ENCODE measurements around the gene TEX261. TPM values are rescaled to one million over a fixed set of nuclear protein-coding genes. Genes with fewer than 3 reads are reported as not detected.
"Not testable (repeated sequence)": the region's sequence is repeated elsewhere in the genome, so short reads cannot be mapped to it uniquely, and the experiment has no call there.

Gene TEX261
- polyA plus RNA-seq, 1 donor = 40.2 TPM

DNA sequence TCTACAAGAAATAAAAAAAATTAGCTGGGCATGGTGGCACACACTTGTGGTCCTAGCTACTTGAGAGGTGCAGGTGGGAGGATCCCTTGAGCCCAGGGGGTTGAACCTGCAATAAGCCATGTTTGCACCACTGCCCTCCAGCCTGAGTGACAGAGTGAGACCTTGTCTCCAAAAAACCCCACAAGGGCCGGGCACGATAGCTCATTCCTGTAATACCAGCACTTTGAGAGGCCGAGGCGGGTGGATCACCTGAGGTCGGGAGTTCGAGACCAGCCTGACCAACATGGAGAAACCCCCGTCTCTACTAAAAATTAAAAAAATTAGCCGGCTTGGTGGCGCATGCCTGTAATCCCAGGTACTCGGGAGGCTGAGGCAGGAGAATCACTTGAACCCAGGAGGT lies 5.3 kb upstream of the TEX261 start:
- DNase-seq = not testable (repeated sequence)

DNA sequence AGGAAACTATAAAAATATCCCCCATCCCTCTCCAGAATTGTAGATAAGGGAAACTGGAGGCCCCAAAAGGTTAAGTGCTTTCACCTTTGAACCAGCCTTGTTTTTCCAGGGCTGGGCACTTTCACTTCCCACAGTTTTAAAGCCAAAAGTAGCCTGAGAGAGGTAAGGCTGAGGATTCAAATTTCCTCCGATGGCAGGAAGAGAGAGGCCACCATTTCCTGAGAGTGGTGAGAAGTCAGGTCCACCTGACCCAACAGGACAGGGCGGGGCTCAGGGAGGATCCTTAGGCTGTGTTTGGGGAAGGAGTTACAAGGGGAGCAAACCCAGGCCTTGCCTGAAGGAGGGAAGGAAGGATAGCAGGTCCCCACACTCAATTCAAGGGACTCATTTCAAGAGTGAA lies 4.7 kb upstream of the TEX261 start:
- no peak for DNase-seq

DNA sequence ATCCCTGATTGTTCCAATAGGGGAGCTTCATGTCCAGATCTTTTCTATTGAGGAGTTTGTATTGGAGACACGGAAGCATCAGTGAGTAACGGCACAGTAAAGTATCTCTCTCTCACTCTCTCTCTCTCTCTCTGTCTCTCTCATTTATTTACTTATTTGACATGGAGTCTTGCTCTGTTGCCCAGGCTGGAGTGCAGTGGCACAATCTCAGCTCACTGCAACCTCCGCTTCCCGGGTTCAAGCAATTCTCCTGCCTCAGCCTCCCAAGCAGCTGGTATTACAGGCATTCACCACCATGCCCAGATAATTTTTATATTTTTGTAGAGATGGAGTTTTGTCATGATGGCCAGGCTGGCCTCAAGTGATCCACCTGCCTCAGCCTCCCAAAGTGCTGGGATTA lies 4.2 kb upstream of the TEX261 start:
- not testable (repeated sequence) for DNase-seq

DNA sequence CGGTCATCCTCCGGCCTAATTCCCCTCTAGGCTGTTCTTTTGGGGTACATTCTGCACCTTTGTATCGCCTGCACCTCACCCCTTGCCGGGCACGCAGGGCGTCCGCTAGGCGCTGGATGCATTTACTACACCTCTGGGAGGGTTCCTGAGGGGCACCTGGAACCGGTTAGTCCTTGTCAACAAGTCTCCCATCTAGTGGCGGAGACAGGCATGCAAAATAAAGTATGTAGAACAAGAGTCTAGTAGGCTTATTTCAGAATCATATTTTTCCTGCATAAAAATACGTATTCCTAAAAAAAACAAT lies 705 bp upstream of the TEX261 start:
- DNase-seq = no peak

DNA sequence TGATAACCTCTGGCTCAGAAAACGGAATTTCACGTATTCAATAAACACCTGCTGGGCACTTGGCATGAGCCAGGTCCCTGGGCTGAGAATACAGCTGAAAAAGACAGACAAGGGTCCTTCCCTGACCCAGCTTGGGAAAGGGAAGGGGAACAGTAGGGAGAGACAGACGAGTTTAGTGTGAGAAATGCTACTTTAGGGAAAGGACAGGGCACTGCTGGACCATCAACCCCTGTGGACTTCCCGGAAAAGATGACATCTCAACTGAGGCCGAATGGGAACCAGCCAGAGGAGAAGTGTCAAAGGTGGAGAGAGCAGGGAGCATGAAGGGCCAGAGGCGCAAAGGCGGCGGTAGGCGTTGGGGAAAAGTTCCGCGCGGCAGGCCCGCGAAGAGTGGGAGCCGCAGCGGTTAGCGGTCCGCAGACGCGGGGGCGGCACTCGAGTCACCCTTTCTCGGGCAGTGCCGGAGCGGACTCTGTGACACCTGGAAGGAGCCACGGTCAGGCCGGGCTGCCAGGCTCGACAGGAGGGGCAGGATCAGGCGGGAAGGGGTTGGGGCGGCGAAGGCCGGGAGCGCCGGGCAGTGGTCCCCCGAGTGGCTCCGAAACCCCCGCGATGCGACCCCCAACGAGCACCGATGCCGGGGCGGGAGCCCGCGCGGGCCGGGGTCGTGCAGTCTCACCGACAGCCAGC lies 519 bp downstream of the TEX261 start:
- DNase-seq = no peak

DNA sequence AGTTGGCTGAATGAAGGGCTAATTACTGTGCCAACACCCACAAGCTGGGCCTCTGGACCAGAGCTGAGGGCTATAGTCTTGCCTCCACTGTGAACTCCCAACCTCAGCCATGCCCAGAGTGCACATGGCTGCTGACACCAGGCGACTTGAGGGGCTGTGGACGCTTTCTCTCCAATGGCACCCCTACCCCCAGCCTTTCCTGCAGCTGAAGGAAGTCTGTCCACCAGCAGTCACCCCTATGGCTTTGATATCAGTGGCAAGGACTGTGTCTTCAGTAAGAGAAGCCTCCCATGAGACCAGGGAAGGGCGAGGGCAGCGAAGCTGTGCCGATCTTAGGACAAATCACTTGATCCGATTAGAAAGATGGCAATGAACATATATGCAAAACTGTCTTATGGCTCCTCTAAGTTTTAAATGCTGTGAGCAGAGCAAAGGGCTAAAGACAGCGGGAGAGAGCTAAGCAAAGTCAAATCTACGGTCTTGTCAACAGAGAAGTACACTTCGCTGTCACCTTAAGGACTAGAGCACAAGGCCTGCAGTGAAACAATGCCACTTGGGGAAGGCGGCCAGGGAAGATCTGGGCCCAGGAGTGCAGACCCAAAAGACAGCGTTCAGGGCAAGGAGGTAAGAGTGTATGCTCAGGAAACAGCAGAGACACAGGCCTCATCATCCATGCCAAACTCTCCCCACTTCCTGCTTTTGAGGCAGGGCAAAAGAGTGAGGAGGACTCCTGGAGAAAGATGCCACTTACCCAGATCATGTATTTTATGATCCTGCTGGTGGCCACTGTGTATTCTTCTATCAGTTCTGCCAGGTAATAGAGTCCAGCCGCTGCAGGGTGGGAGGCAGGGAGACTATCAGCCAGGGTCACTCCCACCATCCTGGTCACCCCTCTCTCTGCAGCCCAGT lies 1.5 kb downstream of the TEX261 start:
- no peak for DNase-seq

DNA sequence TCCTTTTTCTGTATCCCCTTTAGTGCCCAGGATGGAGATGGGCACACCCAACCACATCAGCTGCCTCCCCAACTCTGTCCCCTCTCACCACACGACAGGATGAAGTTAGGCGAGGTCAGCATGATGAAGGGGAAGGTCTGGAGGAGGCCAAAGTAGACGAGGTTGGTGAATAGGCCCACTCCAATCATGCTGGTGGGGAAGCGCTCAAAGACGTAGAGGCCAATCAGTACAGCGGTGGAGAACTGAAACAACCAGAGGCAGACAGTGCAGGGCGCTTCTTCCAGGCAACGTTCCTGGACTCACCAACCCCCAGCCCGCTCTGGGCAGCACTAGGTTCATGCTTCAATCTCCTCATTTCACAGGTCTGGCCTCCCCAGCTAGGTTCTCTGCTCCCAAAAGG lies 2.9 kb downstream of the TEX261 start:
- no peak for DNase-seq

DNA sequence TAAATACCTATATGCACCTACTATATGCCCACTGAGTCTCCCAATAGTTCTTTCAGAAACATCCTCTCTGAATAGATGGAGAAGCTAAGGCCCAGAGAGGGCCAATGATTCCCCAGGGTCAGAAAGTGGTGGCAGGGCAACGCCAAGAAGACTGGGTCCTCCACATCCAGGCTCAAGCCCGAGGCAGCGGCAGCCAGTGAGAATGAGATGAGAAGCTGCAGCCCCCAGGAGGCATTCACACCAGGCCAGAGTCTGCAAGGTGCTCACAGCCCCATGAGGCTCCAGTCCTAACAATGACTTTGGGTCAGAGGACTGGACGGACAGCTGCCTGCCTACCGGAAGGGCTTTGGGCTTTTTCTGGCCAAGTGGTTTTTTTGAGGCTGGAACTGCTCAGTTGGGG lies 3.5 kb downstream of the TEX261 start:
- DNase-seq = no peak

DNA sequence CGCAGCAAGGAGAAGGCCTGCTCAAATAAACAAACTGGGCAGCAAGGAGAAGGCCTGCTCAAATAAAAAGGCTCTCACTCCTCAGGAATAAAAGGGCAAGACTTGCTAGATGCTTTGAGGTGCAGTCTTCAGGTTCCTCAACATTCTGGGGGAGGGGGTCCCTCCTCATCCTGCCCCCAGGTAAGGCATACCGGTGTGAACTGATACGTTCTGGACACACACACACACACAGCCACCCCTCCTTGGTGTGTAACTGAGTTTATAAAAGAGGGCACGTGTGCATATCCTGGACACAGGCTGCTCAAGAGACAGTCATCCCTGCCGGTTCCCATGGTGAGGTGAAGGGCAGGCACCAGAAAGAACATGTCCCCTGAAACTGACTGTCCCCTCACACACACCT lies 4.5 kb downstream of the TEX261 start:
- no peak for DNase-seq

DNA sequence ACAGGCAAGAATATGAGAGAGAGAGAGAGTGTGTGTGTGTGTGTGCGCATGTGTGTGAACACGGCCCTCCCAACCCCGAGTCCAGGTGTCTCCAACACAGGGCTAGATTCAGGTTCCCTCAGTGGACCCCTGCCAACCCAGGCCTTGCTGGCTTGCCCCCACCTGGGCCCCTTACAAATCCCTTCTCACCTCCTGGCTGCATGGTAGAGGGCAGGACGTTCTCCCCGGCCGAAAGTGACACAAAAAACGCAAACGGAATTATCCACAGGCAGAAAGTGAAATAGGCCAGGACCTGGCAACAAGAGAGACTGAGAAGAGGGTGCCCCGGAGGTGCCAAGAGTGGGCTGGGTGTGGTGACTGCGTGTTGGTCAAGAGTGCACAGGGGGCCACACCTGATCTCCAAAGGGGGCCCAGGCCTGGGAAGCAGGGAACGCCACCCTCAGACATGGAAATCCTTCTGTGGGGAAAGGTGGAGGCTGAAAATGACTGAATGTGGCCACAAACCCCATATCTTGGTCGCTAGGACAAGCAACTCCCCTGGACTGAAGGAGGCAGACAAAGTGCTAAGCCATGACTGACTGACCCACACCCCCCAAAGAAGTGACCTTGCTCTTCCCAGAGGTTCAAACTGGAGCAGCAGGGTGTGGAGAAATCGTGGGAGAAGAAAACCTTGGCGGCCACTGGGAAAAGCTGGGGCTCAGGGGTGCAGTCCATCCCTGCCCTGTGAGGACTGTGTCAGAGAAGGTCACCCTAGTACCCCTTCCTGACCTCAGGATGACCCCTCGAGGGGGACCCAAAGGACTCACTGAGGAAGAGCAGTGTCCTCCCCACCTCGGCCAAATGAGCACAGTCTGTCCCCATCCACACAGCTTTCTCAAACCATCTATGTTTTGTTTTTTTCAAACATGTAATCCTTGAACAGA lies 5.7 kb downstream of the TEX261 start:
- DNase-seq = no peak

DNA sequence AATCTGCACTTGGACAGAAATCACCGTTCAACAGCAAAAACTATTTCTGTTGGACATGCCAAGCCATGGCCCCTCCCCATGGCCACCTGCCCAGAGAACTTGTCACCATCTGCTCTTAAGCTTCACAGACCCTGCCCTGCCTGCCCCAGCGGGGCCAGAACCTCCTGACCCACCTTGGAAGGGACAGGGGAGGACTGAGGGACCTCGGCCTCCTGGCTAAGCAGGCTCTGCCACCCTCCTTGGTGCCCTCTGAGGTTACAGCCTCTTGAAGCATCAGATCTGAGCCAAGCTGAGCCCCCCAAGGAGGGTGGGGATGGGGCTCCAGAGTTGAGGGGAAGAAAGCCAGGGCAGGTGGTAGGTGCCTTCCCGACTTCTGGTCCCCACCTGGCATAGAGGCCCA lies 6.5 kb downstream of the TEX261 start:
- no peak for DNase-seq

DNA sequence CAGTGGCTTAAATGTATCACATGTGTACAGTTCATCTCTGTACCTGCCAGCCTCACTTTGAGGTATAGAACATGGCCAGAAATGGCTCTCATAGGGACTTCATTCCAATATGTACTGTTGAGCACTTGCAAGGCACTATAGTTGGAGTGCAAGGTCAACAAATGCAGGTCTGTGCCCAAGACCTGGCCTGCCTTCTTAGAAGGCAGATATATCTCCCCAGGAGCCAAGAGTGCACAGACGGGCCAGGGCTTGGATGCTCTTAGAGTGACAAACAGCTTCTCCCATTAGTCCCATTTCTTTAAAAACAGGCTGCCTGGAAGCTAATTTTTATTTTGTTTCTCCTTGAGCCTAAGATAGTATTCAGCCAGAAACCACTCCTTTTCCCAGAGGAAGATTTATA lies 7.3 kb downstream of the TEX261 start:
- DNase-seq = no peak

DNA sequence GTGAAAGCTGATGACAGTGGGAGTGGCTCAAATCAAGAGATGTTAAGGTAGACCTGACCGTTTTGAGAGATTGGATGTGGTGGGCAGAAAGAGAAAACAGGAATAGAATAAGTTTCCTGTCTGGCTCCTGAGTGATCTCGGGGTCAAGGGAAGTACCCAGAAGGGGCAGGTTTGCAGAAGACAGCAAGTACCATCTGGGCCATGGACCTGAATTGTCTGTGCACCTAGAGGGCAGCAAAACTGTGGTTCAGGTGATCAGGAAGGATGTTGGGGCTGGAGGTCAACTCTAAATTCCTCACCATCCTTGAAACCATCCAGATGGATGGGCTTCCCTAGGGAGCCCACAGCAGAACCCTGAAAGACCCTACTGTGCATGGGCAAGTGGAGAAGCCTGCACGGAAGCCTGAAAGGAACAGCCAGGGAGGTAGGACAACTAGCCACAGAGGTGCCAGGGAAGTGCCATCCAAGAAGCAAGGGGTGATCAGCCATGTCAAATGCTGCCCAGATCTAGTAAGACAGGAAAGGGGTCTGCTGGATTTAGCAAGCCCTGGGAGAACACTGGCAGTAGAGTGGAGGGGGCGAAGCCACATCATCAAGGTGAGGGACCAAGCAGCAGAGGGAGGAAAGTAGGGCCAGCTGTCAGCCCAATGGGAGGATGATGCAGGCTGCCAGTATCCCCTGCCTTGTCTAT lies 8.0 kb downstream of the TEX261 start:
- no peak for DNase-seq

DNA sequence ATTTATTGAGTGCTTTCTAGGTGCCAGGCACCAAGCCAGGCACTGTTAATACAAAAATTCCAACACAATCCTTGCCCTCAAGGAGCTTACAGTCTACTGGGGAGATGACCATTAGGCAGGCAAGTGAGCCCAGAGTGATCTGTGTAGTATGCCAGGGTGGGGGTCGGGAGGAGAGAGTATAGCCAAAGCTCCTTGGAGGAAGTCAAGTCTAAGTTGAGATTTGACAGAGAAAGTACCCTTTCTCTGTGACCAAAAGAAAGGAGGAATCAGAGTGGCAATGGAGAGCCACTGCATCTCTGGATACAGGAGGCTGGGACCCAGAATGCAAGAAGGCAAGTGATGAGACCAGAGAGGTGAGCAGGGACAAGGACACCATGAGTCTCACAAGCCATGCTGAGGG lies 8.7 kb downstream of the TEX261 start:
- no peak for DNase-seq

DNA sequence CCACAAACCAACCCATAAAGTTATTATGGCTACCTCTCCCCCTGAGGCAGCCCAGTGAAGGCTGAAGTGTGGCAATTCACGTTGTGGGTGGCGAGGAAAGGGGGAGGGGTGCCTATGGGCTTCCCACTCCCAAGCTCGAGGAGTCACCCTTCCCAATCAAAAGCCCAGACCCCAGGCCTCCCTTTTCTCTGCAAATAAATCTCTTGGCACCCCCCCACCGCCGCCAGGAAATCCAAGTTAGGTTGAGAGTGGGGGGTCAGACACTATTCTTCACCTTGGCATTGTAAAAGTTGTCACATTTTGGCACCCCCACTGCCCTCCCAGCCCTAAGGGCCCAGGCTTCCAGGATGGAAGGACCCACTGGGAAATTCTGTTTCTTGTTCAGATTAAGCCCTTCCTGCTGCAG lies 9.4 kb downstream of the TEX261 start:
- no peak for DNase-seq

DNA sequence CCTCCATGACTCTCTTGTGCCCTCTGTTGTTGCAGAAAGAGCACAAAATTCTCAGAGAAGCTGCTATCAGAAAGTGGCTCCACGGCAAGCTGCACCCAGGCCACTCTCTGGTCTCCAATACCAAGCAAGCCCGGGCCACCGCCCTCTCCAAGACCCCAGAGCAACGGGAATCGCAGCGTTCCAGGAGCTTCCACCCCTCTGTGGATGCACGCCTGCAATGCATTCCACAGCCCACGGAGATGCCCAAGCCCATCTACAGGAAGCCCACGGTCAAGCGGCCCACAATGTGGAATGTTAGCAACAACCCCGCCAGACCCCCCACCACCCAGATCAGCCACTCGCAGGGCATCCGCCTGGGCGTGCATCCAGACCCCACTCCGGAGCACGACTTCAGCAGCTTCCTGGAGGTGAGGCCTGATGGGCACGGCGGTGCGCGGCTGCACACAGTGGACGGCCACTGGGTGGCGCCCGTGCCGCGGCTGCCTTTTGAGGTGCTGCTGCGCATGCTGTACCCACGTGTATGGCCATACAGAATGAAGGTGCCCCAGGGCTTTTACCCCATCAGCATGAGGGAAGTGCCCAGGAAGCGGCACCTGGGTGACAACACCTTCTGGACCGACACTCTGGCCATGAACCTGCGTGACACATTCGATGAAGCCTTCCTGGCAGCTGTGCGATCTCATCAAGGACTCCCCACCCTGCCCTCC lies 9.9 kb downstream of the TEX261 start:
- DNase-seq = no peak

DNA sequence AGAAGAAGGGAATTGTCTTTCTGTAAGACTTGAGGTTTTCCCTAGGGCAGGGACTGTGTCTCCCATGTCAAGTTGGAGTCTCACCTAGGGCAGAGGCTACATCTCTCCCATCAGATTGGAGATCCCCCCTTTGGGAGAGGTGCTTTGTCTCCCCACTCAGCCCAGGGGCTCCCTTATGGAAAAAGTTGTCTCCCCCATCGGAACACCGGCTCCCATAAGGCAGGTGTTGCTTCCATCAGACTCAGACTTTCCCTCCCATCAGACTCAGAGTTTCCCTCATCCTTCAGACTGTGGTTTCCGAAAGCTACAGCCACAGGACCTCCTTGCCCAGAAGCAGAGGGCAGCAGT lies 10.5 kb downstream of the TEX261 start:
- DNase-seq = no peak

DNA sequence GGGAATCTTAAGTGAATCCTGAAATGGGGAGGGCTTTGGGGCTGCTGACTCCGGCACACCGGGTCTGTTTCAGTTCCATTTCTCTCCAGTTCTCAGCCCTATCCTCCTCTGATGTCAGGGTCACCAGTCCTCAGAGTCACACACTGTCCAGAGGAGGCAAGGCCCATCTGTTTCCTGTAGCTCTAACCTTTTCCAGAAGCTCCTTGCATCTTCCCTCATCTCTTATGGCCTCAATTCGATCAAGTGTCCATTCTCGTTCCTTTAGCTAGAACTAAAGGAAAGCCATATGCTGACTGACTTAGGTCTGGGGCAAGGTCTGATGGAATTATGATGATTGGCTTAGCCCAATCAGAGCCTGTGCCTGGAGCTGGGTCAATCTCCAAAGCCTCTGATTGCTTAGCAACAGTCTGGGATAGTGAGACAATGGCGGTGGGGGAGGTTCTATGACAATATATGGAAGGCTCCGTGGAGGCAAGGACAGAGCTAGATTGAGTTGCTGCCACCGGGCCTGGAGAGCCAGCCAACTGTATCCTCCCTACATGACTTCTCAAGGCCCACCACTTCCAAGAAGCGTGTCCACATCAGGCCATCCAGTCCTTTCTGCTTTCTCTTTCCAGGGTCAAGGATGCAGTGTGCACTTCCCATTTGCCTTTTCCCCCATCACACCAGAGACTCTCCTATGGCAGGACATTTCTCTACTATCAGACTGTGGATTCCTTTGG lies 11.0 kb downstream of the TEX261 start:
- DNase-seq = no peak

DNA sequence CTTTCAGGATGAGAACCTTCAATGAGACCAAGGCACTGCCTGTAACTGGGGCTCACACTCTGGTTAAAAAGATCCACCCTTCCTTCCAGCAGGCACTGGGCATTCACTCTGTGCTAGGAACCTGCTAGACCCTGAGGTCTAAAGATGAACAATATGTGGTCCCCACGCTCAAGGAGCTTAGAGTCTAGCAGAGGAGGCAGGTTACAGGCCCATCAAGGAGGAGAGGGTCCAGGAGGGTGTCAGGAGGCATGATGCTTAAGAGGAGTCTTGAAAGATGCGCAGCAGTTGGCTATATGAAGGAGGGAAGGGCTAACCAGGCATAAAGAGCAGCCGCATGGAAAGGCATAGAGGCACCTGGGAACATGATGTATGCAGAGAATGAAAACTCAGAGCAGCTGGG lies 11.7 kb downstream of the TEX261 start:
- no peak for DNase-seq

DNA sequence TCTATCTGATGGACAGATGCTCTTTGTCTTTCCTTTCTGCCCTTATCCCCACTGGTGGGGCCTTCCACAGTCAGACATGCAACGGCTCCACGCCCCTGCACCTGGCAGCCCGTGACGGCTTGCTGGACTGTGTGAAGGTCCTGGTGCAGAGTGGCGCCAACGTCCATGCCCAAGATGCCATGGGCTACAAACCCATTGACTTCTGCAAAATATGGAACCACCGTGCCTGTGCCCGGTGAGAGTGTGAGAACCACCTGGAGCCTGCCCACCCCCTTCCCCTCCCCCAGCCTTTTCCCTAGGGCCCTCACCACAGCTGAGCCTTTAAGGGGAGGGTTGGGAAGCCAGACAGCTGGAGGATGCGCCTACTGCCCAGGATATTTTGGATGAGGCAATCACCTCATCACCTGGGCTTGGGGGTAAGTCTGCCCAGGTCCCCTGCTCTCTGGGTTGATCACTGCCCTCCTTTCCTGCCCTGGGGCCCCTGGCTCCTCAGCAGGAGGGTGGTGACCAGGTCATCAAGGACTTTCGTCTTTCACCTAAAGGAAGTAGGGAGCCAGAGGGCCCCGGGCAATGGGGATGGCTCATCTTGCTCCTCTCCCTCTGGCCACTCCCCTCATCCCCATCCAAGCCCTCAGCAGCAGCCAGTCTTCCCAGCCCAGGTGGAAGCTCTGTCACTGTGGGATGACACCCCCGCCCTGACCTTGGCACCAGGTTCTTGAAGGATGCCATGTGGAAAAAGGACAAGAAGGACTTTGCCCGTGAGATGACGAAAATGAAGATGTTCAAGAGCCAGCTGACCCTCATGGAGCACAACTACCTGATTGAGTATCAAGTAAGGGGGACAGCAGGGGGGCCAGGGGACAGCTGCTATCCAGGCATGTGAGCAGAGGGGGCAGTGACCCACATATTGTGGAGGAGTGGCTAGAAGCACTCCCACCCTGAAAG lies 12.5 kb downstream of the TEX261 start:
- DNase-seq = no peak
